ENCODE results near the gene DYNLT4.

The DYNLT4 gene

DNA sequence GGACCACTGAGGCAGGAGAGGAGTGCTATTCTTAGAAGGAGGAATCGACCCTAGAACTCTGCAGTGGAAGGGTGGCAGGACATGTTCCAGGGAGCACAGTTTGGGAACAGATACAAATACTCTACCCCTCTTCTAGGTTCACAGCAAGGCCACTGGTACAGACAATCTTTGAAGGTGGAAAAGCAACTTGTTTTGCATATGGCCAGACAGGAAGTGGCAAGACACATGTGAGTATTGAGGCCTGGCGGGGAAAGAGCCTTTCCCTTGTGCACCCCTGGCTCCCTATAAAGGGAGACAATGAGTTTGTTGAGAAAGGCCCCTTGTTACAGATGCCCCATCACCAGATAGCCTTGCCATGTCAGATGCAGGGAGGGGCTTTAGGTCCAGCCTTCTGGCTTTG, 49.7 kb downstream of the DYNLT4 start:
- no peak for DNase-seq (ENCODE audit: low spot score)
